ENCODE data around the gene PPA1. TPM values are rescaled to one million over a fixed set of nuclear protein-coding genes. Genes with fewer than 3 reads are reported as not detected.
A peak's percentile ranks its signal among the peaks of the same experiment; 100 is the strongest.

PPA1 gene
- total and polyA plus RNA-seq, 2 of the 4 experiments (the other 2 are of a cell fraction) = 78.6 to 102 TPM

GRCh38 chr10:70267161-70267933 is 34.1 kb upstream of the PPA1 start:
- peak overlapping the region; percentile 94; the same call in 1 of the 2 replicates for H2AK5ac ChIP-seq (ENCODE audit: low read depth, low read length)
- H3K27ac ChIP-seq (ENCODE audit: insufficient read depth, low read length) = peak overlapping the region; percentile 63; the same call in 1 of the 2 replicates
- in situ Hi-C loops (cut with MboI; ENCODE audit: low sequenced_read_pairs) = no loop called here
- peak overlapping the region; percentile 75; the same call in 2 of the 3 replicates for H2BK15ac ChIP-seq (ENCODE audit: low read depth, low read length)
- peak overlapping the region; percentile 13; the same call in 1 of the 2 replicates for H4K5ac ChIP-seq (ENCODE audit: low read depth, low read length)
- peak overlapping the region; percentile 88 for H3K4ac ChIP-seq (ENCODE audit: low read depth, low read length)
- H3K9ac ChIP-seq (ENCODE audit: low read depth, low read length) = no peak overlapping the region
- peaks cover 11% of the 10 kb centered on the region for H3K4me1 ChIP-seq (ENCODE audit: control insufficient read depth, insufficient read depth, low read length)
- peak overlapping the region; percentile 83 for H3K14ac ChIP-seq (replicated peaks; ENCODE audit: low read depth, low read length)
- WGBS, 2 experiments (ENCODE audit: extremely low coverage in 2 of 2, insufficient read length in 1 of 2) = 40% methylated on average over 1 of the region's 9 CpGs; no CpG with 5 or more reads in 1 of the 2 experiments
- ATAC-seq (ENCODE audit: low read depth) (peak; percentile 97), DNase-seq (peak; percentile 98)
- no peak overlapping the region for H3K4me3 ChIP-seq (ENCODE audit: insufficient read depth, low read depth, low read length)
- no peak overlapping the region for H3K56ac ChIP-seq (ENCODE audit: extremely low read depth, insufficient read depth, low read length)
- peak overlapping the region; percentile 89 for H2BK20ac ChIP-seq (ENCODE audit: low read depth, low read length)
- H3K9me3 ChIP-seq (ENCODE audit: control insufficient read depth, insufficient read depth, low read length) = no peaks in the 10 kb centered on the region
- H2AK9ac ChIP-seq (replicated peaks; ENCODE audit: low read depth, low read length, poor library complexity) = peak overlapping the region; percentile 60
- H3K36me3 ChIP-seq (ENCODE audit: control insufficient read depth, insufficient read depth, low read length) = no peaks in the 10 kb centered on the region
- intact Hi-C loops (cut with micrococcal nuclease) = loop anchor here (1.0 to 2.0 kb wide), 2 partner anchors 34 to 97 kb away; partner anchors contain the start of gene PPA1
- no TSS peak for BruUV-seq (replicated peaks)
- peaks cover 13% of the 10 kb centered on the region for H3K9me1 ChIP-seq (ENCODE audit: insufficient read depth, low read length)
- CTCF ChIA-PET = no interaction called here
- H3K27me3 ChIP-seq (ENCODE audit: control insufficient read depth, insufficient read depth, low read length) = no peaks in the 10 kb centered on the region
- peak overlapping the region in 1 of 2 experiments; percentile 67; a peak in 2 of 4 replicates for H4K8ac ChIP-seq (ENCODE audit: low read depth in 2 of 2, low read length in 2 of 2)
- peaks cover 8% of the 10 kb centered on the region; the same call in 1 of the 2 replicates for H4K20me1 ChIP-seq (ENCODE audit: insufficient read depth, low read length)
- peak overlapping the region; percentile 84 for H2AFZ ChIP-seq (replicated peaks; ENCODE audit: low read length, poor library complexity)
- H4K91ac ChIP-seq (ENCODE audit: insufficient read depth, low read depth, low read length) = peak overlapping the region; percentile 68
- dilution Hi-C loops (cut with HindIII; ENCODE audit: low sequenced_read_pairs, unreplicated experiment) = no loop called here
- peak overlapping the region; percentile 13 for H3K18ac ChIP-seq (ENCODE audit: low read depth, low read length)
- H3K79me1 ChIP-seq (ENCODE audit: low read depth in 1 of 2, low read length in 2 of 2) = no peaks in the 10 kb centered on the region
- H3K23ac ChIP-seq (ENCODE audit: low read depth, low read length) = peak overlapping the region; percentile 47
- peak overlapping the region; percentile 88 for H2BK120ac ChIP-seq (ENCODE audit: low read depth, low read length)
- H2BK5ac ChIP-seq (ENCODE audit: low read depth, low read length, poor library complexity, severe bottlenecking) = peak overlapping the region; percentile 61
- POLR2A ChIA-PET (ENCODE audit: unreplicated experiment) = no interaction called here
- H3K4me2 ChIP-seq (ENCODE audit: low read depth, low read length) = peak overlapping the region; percentile 12
- TF ChIP-seq BHLHE40 (IDR thresholded peaks at IDR 0.05; ENCODE audit: low read depth, low read length) (0 out of 2 replicates have a peak, but pooled peaks have one; percentile 25), CEBPB (IDR thresholded peaks at IDR 0.05; ENCODE audit: low read depth, low read length) (peak; percentile 91), CTCF (conservative IDR thresholded peaks at IDR 0.05; ENCODE audit: low read depth, low read length) (0 out of 2 replicates have a peak, but pooled peaks have one; percentile 14), MXI1 (IDR thresholded peaks at IDR 0.05; ENCODE audit: borderline replicate concordance, low read depth, low read length) (0 out of 2 replicates have a peak, but pooled peaks have one; percentile 16), POLR2A (IDR thresholded peaks at IDR 0.05; ENCODE audit: low read depth, low read length) (no peak), USF2 (IDR thresholded peaks at IDR 0.05; ENCODE audit: low read depth, low read length) (no peak), RCOR1 (IDR thresholded peaks at IDR 0.05; ENCODE audit: insufficient replicate concordance, low read length) (peak; percentile 51), FOS (IDR thresholded peaks at IDR 0.05; ENCODE audit: low read depth, low read length) (peak; percentile 96)

Measured in IMR-90 (cell line).